SK-N-SH treated with all-trans-retinoic acid at 6 μM for 48 hours (cell line): ENCODE data around the gene PMPCB.

Experiments used
- ATAC-seq: fragments of 200-7000 bp; cut with Tn5 transposase; 3 replicates; pipeline ENCODE4 v1.9.1; 2020; ENCODE audit warnings: mild to moderate bottlenecking, moderate library complexity
- ARNTL ChIP-seq: fragments of 450-650 bp; formaldehyde crosslinking; IDR thresholded peaks from 2 replicates; pipeline ENCODE4 v1.5.0; 2020; ENCODE audit warnings: low read depth, mild to moderate bottlenecking, moderate library complexity, borderline replicate concordance
- BACH2 ChIP-seq: fragments of 250-450 bp; sonication (Bioruptor Pico); IDR thresholded peaks from 2 replicates; pipeline ENCODE4 v1.9.0; 2021; ENCODE audit warnings: mild to moderate bottlenecking, borderline replicate concordance
- CSDC2 ChIP-seq: fragments of 250-450 bp; sonication (Bioruptor Pico); IDR thresholded peaks from 2 replicates; pipeline ENCODE4 v1.5.0; 2020; ENCODE audit warnings: mild to moderate bottlenecking, moderate library complexity
- ESRRG ChIP-seq: fragments of 250-450 bp; sonication (Bioruptor Pico); IDR thresholded peaks from 2 replicates; pipeline ENCODE4 v1.6.1; 2021; ENCODE audit warnings: mild to moderate bottlenecking
- GLIS3 ChIP-seq: fragments of 250-450 bp; sonication (Bioruptor Pico); IDR thresholded peaks from 2 replicates; pipeline ENCODE4 v1.5.0; 2020; ENCODE audit warnings: mild to moderate bottlenecking, moderate library complexity
- ISL1 ChIP-seq: fragments of 250-450 bp; sonication (Bioruptor Pico); IDR thresholded peaks from 2 replicates; pipeline ENCODE4 v2.1.2; 2022; ENCODE audit warnings: mild to moderate bottlenecking, moderate library complexity
- OSR1 ChIP-seq: fragments of 250-450 bp; sonication (Bioruptor Pico); IDR thresholded peaks from 2 replicates; pipeline ENCODE4 v1.8.0; 2022; ENCODE audit warnings: moderate library complexity, mild to moderate bottlenecking, inconsistent platforms
- PPARA ChIP-seq: fragments of 250-450 bp; sonication (Bioruptor Pico); IDR thresholded peaks from 2 replicates; pipeline ENCODE4 v1.5.0; 2020; ENCODE audit warnings: mild to moderate bottlenecking, borderline replicate concordance
- RARB ChIP-seq: fragments of 250-450 bp; sonication (Bioruptor Pico); IDR thresholded peaks from 2 replicates; pipeline ENCODE4 v1.8.0; 2021; ENCODE audit warnings: mild to moderate bottlenecking, moderate library complexity
- TCF4 ChIP-seq: fragments of 250-450 bp; sonication (Bioruptor Pico); IDR thresholded peaks from 2 replicates; pipeline ENCODE4 v1.8.0; 2021; ENCODE audit warnings: mild to moderate bottlenecking, moderate library complexity, borderline replicate concordance
- ZC3H10 ChIP-seq: fragments of 250-450 bp; sonication (Bioruptor Pico); IDR thresholded peaks from 2 replicates; pipeline ENCODE4 v1.5.1; 2021; ENCODE audit warnings: mild to moderate bottlenecking, moderate library complexity
- ZFP3 ChIP-seq: fragments of 250-450 bp; sonication (Bioruptor Pico); IDR thresholded peaks from 2 replicates; pipeline ENCODE4 v1.5.0; 2020; ENCODE audit warnings: mild to moderate bottlenecking, moderate library complexity
- ZFP30 ChIP-seq: fragments of 450-650 bp; formaldehyde crosslinking; IDR thresholded peaks from 2 replicates; pipeline ENCODE4 v1.5.0; 2022; ENCODE audit warnings: mild to moderate bottlenecking, moderate library complexity
- ZNF565 ChIP-seq: fragments of 450-650 bp; formaldehyde crosslinking; conservative IDR thresholded peaks from 2 replicates; pipeline ENCODE4 v1.5.0; 2020; ENCODE audit warnings: low read depth, mild to moderate bottlenecking, moderate library complexity
- ZNF70 ChIP-seq: fragments of 450-650 bp; formaldehyde crosslinking; IDR thresholded peaks from 2 replicates; pipeline ENCODE4 v1.5.0; 2020; ENCODE audit warnings: mild to moderate bottlenecking, moderate library complexity
- ZNF8 ChIP-seq: fragments of 450-650 bp; formaldehyde crosslinking; IDR thresholded peaks from 2 replicates; pipeline ENCODE4 v1.5.0; 2020; ENCODE audit warnings: mild to moderate bottlenecking, moderate library complexity
- TF ChIP-seq, protein P1 (sequence below): fragments of 250-450 bp; sonication (Bioruptor Pico); IDR thresholded peaks from 2 replicates; pipeline ENCODE4 v1.5.1; 2021; ENCODE audit warnings: mild to moderate bottlenecking, moderate library complexity
- TF ChIP-seq, protein P2 (sequence below): fragments of 250-450 bp; sonication (Bioruptor Pico); IDR thresholded peaks from 2 replicates; pipeline ENCODE4 v1.8.0; 2021; ENCODE audit warnings: low read depth, mild to moderate bottlenecking, moderate library complexity, borderline replicate concordance
- TF ChIP-seq, protein P3 (sequence below): fragments of 250-450 bp; sonication (Bioruptor Pico); IDR thresholded peaks from 2 replicates; pipeline ENCODE4 v1.5.0; 2020; ENCODE audit warnings: mild to moderate bottlenecking, moderate library complexity
- TF ChIP-seq, protein P4 (sequence below): fragments of 250-450 bp; sonication (Bioruptor Pico); IDR thresholded peaks from 2 replicates; pipeline ENCODE4 v1.8.0; 2020; ENCODE audit warnings: mild to moderate bottlenecking, moderate library complexity, borderline replicate concordance
- TF ChIP-seq, protein P5 (sequence below): fragments of 250-450 bp; sonication (Bioruptor Pico); IDR thresholded peaks from 2 replicates; pipeline ENCODE4 v1.5.1; 2020; ENCODE audit warnings: low read depth, mild to moderate bottlenecking, moderate library complexity

PMPCB gene

DNA sequence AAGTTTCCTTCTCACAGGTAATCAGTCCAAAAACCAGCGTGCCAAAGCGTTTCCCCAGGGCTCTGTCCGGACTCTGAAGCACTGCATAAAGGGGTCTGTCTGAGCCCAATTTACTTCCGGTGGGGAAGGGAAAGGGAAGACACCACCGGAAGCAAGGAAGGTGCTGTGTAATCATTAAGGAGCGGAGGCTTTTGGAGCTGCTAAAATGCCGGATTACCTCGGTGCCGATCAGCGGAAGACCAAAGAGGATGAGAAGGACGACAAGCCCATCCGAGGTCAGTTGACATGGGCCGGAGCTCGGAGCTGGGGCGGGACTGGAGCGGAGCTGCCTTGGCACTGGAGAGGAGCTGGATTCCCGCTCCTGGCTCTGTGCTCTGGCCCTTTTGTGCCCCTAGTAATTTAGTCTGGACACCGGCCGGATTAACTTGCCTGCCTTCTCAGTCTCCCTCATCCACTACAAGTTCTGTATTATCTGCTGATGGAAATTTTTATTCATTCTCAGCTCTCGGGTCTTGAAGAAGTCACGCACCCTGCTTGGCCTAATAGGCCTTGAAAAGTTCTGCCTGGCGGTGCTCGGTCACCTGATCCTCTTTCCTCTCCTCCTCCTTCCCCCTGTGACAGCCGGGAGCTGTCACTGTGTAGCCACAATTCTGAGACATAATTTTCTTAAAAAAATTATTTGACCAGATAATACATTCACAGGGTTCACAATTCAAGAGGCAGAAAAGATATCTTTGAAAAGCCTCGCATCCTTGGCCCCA is 50.5 kb downstream of the PMPCB start, which contains the start of gene PSMC2:
TSS of gene PSMC2 (plus strand) at position 137 of the 761 bp plus-strand sequence. CDS start at position 206, 69 bp downstream.
- ATAC-seq = peak; percentile 81
- TF ChIP-seq CSDC2 (no peak), ARNTL (CRISPR knock-in tag) (no peak), TCF4 (CRISPR knock-in tag) (no peak), OSR1 (no peak), ESRRG (CRISPR knock-in tag) (no peak), RARB (CRISPR knock-in tag) (no peak), PPARA (CRISPR knock-in tag) (no peak), ZC3H10 (no peak), ZFP30 (CRISPR knock-in tag) (no peak), ZFP3 (CRISPR knock-in tag) (no peak)
- TF ChIP-seq, protein P1, sequence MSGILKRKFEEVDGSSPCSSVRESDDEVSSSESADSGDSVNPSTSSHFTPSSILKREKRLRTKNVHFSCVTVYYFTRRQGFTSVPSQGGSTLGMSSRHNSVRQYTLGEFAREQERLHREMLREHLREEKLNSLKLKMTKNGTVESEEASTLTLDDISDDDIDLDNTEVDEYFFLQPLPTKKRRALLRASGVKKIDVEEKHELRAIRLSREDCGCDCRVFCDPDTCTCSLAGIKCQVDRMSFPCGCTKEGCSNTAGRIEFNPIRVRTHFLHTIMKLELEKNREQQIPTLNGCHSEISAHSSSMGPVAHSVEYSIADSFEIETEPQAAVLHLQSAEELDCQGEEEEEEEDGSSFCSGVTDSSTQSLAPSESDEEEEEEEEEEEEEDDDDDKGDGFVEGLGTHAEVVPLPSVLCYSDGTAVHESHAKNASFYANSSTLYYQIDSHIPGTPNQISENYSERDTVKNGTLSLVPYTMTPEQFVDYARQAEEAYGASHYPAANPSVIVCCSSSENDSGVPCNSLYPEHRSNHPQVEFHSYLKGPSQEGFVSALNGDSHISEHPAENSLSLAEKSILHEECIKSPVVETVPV = no peak
- TF ChIP-seq, protein P2, sequence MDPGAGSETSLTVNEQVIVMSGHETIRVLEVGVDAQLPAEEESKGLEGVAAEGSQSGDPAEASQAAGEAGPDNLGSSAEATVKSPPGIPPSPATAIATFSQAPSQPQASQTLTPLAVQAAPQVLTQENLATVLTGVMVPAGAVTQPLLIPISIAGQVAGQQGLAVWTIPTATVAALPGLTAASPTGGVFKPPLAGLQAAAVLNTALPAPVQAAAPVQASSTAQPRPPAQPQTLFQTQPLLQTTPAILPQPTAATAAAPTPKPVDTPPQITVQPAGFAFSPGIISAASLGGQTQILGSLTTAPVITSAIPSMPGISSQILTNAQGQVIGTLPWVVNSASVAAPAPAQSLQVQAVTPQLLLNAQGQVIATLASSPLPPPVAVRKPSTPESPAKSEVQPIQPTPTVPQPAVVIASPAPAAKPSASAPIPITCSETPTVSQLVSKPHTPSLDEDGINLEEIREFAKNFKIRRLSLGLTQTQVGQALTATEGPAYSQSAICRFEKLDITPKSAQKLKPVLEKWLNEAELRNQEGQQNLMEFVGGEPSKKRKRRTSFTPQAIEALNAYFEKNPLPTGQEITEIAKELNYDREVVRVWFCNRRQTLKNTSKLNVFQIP (CRISPR knock-in tag) = no peak
- TF ChIP-seq, protein P3, sequence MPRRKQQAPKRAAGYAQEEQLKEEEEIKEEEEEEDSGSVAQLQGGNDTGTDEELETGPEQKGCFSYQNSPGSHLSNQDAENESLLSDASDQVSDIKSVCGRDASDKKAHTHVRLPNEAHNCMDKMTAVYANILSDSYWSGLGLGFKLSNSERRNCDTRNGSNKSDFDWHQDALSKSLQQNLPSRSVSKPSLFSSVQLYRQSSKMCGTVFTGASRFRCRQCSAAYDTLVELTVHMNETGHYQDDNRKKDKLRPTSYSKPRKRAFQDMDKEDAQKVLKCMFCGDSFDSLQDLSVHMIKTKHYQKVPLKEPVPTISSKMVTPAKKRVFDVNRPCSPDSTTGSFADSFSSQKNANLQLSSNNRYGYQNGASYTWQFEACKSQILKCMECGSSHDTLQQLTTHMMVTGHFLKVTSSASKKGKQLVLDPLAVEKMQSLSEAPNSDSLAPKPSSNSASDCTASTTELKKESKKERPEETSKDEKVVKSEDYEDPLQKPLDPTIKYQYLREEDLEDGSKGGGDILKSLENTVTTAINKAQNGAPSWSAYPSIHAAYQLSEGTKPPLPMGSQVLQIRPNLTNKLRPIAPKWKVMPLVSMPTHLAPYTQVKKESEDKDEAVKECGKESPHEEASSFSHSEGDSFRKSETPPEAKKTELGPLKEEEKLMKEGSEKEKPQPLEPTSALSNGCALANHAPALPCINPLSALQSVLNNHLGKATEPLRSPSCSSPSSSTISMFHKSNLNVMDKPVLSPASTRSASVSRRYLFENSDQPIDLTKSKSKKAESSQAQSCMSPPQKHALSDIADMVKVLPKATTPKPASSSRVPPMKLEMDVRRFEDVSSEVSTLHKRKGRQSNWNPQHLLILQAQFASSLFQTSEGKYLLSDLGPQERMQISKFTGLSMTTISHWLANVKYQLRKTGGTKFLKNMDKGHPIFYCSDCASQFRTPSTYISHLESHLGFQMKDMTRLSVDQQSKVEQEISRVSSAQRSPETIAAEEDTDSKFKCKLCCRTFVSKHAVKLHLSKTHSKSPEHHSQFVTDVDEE (CRISPR knock-in tag) = no peak
- TF ChIP-seq, protein P4, sequence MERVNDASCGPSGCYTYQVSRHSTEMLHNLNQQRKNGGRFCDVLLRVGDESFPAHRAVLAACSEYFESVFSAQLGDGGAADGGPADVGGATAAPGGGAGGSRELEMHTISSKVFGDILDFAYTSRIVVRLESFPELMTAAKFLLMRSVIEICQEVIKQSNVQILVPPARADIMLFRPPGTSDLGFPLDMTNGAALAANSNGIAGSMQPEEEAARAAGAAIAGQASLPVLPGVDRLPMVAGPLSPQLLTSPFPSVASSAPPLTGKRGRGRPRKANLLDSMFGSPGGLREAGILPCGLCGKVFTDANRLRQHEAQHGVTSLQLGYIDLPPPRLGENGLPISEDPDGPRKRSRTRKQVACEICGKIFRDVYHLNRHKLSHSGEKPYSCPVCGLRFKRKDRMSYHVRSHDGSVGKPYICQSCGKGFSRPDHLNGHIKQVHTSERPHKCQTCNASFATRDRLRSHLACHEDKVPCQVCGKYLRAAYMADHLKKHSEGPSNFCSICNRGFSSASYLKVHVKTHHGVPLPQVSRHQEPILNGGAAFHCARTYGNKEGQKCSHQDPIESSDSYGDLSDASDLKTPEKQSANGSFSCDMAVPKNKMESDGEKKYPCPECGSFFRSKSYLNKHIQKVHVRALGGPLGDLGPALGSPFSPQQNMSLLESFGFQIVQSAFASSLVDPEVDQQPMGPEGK (CRISPR knock-in tag) = no peak
- TF ChIP-seq, all 23 proteins: peak for 0

DNA sequence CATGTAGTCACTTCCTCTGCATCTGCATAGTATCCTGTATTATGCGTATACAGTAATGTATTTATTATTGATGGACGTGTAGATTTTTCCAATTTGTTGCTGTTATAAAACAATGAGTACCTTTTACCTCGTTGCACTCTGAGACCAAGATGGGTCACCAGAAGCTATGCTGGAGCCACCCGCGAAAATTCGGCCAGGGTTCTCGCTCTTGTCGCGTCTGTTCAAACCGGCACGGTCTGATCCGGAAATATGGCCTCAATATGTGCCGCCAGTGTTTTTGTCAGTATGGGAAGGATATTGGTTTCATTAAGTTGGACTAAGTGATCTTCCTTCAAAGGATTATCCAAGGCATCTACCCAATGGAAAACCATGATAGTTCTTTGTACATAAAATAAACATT is 51.2 kb downstream of the PMPCB start:
- ATAC-seq = no peak

DNA sequence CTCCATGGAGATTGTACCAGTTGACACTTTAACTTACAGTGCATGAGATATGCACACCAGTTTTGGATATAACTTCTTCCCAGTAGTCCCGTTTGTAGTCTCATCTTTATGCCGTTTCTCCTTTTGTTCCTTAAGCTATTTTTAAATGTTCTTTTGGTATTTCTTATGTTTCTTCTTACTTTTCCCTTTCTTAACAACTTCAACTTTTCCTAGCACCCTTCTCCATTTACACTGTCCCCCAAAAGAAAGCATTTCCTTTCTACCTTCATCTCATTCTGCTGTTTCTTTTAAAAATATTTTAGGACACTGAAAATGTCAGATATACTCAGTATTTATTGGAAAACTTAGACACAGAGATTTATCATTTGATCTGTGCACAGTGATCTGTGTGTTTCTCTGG is 51.7 kb downstream of the PMPCB start:
- no peak for ATAC-seq
- TF ChIP-seq ZNF565 (CRISPR knock-in tag) = no peak
- no peak for TF ChIP-seq RARB (CRISPR knock-in tag)
- no peak for TF ChIP-seq PPARA (CRISPR knock-in tag)
- TF ChIP-seq, protein P3 (CRISPR knock-in tag) = no peak
- TF ChIP-seq, protein P5, sequence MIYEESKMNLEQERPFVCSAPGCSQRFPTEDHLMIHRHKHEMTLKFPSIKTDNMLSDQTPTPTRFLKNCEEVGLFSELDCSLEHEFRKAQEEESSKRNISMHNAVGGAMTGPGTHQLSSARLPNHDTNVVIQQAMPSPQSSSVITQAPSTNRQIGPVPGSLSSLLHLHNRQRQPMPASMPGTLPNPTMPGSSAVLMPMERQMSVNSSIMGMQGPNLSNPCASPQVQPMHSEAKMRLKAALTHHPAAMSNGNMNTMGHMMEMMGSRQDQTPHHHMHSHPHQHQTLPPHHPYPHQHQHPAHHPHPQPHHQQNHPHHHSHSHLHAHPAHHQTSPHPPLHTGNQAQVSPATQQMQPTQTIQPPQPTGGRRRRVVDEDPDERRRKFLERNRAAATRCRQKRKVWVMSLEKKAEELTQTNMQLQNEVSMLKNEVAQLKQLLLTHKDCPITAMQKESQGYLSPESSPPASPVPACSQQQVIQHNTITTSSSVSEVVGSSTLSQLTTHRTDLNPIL (CRISPR knock-in tag) = no peak
- TF ChIP-seq ZNF8 (CRISPR knock-in tag) = no peak
- TF ChIP-seq CSDC2 = no peak
- TF ChIP-seq BACH2 (CRISPR knock-in tag) = no peak
- no peak for TF ChIP-seq ZFP3 (CRISPR knock-in tag)

More for the DNA sequence above, 51.2 kb downstream of the PMPCB start:
- no peak for TF ChIP-seq ESRRG (CRISPR knock-in tag)
- no peak for TF ChIP-seq ISL1 (CRISPR knock-in tag)
- TF ChIP-seq, protein P1 = no peak
- TF ChIP-seq CSDC2 = no peak
- TF ChIP-seq GLIS3 (CRISPR knock-in tag) = no peak
- no peak for TF ChIP-seq ZNF70 (CRISPR knock-in tag)
- TF ChIP-seq PPARA (CRISPR knock-in tag) = no peak
- TF ChIP-seq OSR1 = no peak
- no peak for TF ChIP-seq ZC3H10
- TF ChIP-seq, all 23 proteins: peak for 0
